Muscle of leg (tissue), 11 donors: Measurements from ENCODE around the gene AOC1. TPM values are rescaled to one million over a fixed set of nuclear protein-coding genes. Genes with fewer than 3 reads are reported as not detected.
A peak's percentile ranks its signal among the peaks of the same experiment; 100 is the strongest.

Source experiments
- DNase-seq: peaks from one replicate; pipeline ENCODE4 v3.0.0; 2013
- H3K27ac ChIP-seq: one replicate; pipeline ENCODE4 v1.5.1; 2013; ENCODE audit warnings: mild to moderate bottlenecking, low read length, control low read depth
- H3K27me3 ChIP-seq: one replicate; pipeline ENCODE4 v1.6.1; 2013; ENCODE audit warnings: low read length; ENCODE audit not compliant: control insufficient read depth, insufficient read depth
- H3K36me3 ChIP-seq: one replicate; pipeline ENCODE4 v1.6.1; 2013; ENCODE audit warnings: low read length; ENCODE audit not compliant: control insufficient read depth, insufficient read depth
- H3K4me1 ChIP-seq: one replicate; pipeline ENCODE4 v1.6.1; 2013; ENCODE audit warnings: low read length; ENCODE audit not compliant: control insufficient read depth, insufficient read depth
- H3K4me3 ChIP-seq: one replicate; pipeline ENCODE4 v1.5.1; 2013; ENCODE audit warnings: low read length, control low read depth
- H3K9me3 ChIP-seq: replicated peaks from 2 replicates; pipeline ENCODE4 v1.6.1; 2013; ENCODE audit warnings: low read depth, low read length; ENCODE audit not compliant: control insufficient read depth
- WGBS: methylation state at CpG from one replicate; pipeline ENCODE4 v1.1.5; 2013; ENCODE audit warnings: missing lambda C conversion rate; ENCODE audit not compliant: insufficient coverage; 5-methylcytosine and 5-hydroxymethylcytosine counted together
- polyA plus RNA-seq, 8 donors: library from polyadenylated mRNA; unstranded; fragments of 120-200 nt; gene quantifications; one replicate each; pipeline versions ENCODE4 v1.2.1 to v1.2.3, GENCODE V29; 2013; ENCODE audit warnings: inconsistent platforms in 1 of 8, low replicate concordance in 1 of 8; ENCODE audit not compliant: insufficient read length in 8 of 8, insufficient read depth in 1 of 8
- total RNA-seq: library from RNA; stranded (reverse); fragments of 120-200 nt; gene quantifications from one replicate; pipeline ENCODE4 v1.2.4, GENCODE V29; 2013

AOC1 gene
- total and polyA plus RNA-seq, 9 donors, result 0.04 to 6.1 (median 0.21) TPM; not detected in 3

GRCh38 chr7:150831851-150832250 is 20.5 kb upstream of the AOC1 start:
- peak; percentile 21 for DNase-seq
- no peaks in the 10 kb centered on the region for H3K27me3 ChIP-seq
- no CpG with 5 or more reads among the region's 1 CpG for WGBS

GRCh38 chr7:150835019-150835418 is 17.3 kb upstream of the AOC1 start:
- Histone ChIP-seq H3K27ac (no peak overlapping the region), H3K4me1 (no peaks in the 10 kb centered on the region), H3K36me3 (no peaks in the 10 kb centered on the region), H3K27me3 (no peaks in the 10 kb centered on the region), H3K9me3 (no peaks in the 10 kb centered on the region), H3K4me3 (no peak overlapping the region)
- DNase-seq, result no peak
- WGBS, result no CpG with 5 or more reads among the region's 1 CpG

More at GRCh38 chr7:150831851-150832250, 20.5 kb upstream of the AOC1 start:
- Histone ChIP-seq H3K27ac (no peak overlapping the region), H3K9me3 (no peaks in the 10 kb centered on the region), H3K4me1 (no peaks in the 10 kb centered on the region), H3K36me3 (no peaks in the 10 kb centered on the region), H3K4me3 (no peak overlapping the region)

- no peaks in the 10 kb centered on the region for H3K4me1 ChIP-seq
- no peak overlapping the region for H3K4me3 ChIP-seq
- no peak for DNase-seq
- H3K27me3 ChIP-seq, result no peaks in the 10 kb centered on the region
- WGBS, result 89% methylated on average over 3 of the region's 6 CpGs
- H3K27ac ChIP-seq, result no peak overlapping the region
- H3K9me3 ChIP-seq, result no peaks in the 10 kb centered on the region
- H3K36me3 ChIP-seq, result no peaks in the 10 kb centered on the region
Measured at GRCh38 chr7:150835702-150836280, 16.5 kb upstream of the AOC1 start.

GRCh38 chr7:150838965-150839650 is 13.2 kb upstream of the AOC1 start:
- Histone ChIP-seq H3K4me1 (no peaks in the 10 kb centered on the region), H3K36me3 (no peaks in the 10 kb centered on the region), H3K27ac (no peak overlapping the region), H3K9me3 (no peaks in the 10 kb centered on the region), H3K4me3 (no peak overlapping the region), H3K27me3 (no peaks in the 10 kb centered on the region)
- no peak for DNase-seq
- WGBS, result 77% methylated on average over 5 of the region's 7 CpGs

GRCh38 chr7:150842018-150842417 is 10.3 kb upstream of the AOC1 start:
- H3K9me3 ChIP-seq, result no peaks in the 10 kb centered on the region
- no peak for DNase-seq
- H3K4me1 ChIP-seq, result peaks cover 21% of the 10 kb centered on the region
- H3K27ac ChIP-seq, result no peak overlapping the region
- H3K4me3 ChIP-seq, result no peak overlapping the region
- H3K27me3 ChIP-seq, result no peaks in the 10 kb centered on the region
- 85% methylated on average over 3 of the region's 3 CpGs for WGBS
- H3K36me3 ChIP-seq, result no peaks in the 10 kb centered on the region

GRCh38 chr7:150842716-150843115 is 9.6 kb upstream of the AOC1 start:
- 66% methylated on average over 3 of the region's 4 CpGs for WGBS
- Histone ChIP-seq H3K27ac (no peak overlapping the region), H3K27me3 (no peaks in the 10 kb centered on the region), H3K4me3 (no peak overlapping the region), H3K36me3 (no peaks in the 10 kb centered on the region), H3K4me1 (peaks cover 22% of the 10 kb centered on the region), H3K9me3 (no peaks in the 10 kb centered on the region)
- no peak for DNase-seq

DNA sequence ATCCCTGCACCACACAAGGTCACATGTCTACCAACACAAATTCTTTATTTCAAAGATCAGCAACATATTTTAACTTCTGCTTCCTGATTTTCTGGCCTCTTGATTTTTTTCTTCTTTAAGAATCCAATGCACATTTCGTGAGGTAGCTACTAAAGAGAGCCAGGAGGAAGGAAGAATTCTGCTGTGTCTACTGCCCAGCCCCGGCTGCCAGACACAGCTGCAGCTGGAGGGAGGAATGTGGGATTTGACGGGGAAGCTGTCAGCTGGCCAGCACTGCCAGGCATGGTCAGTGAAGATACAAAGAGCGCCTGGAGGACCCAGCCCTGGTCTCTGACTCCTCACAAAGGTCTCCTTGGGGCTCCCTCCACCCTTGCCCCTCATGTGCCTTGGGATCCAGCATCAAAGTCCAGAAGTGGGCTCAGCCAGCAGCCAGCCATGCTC is 6.9 kb upstream of the AOC1 start:
- Histone ChIP-seq H3K27ac (peak overlapping the region; percentile 29), H3K9me3 (no peaks in the 10 kb centered on the region), H3K4me3 (no peak overlapping the region), H3K27me3 (no peaks in the 10 kb centered on the region), H3K4me1 (peaks cover 22% of the 10 kb centered on the region), H3K36me3 (no peaks in the 10 kb centered on the region)
- DNase-seq, result peak; percentile 79
- WGBS, result 25% methylated on average over 2 of the region's 4 CpGs

DNA sequence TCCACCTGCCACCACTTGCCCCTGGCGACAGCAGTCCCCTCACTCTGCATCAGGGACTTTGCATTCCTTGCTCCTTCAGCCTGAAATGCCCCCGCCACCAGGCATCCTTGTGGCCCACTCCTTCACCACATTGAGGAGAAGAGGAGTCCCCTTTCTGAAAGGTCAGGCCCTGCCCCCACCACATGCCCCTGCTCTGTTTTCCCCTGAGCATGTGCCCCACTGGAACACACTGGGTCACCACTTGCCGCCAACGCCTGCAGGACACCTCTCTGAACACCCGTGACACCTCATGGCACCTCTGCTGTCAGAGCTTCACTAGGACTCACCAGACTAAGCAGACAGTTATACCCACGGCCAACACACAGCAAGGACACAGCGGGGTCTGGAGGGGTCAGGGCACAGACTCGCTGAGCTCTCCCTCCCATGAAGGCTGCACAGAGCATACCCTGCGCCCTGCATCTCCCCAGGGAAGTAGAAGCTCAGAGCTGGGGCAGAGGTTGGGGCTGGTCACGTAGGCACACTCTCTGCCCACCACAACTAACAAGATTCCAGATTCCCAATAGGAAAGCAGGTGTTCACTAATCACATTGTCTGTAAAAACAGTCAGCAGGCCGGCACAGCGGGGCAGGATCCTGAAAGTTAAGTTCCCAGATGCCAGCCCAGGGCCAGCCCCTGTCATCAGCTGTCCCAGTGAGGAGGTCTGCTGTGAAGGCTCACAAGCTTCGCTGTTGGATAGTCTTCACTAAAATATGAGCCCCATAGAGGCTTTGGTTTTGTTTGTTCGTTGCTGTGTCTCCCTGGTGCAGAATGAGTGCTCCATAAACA is 5.8 kb upstream of the AOC1 start:
- Histone ChIP-seq H3K4me3 (no peak overlapping the region), H3K27ac (no peak overlapping the region), H3K36me3 (no peaks in the 10 kb centered on the region), H3K27me3 (no peaks in the 10 kb centered on the region), H3K4me1 (peaks cover 22% of the 10 kb centered on the region), H3K9me3 (no peaks in the 10 kb centered on the region)
- no peak for DNase-seq
- WGBS, result 76% methylated on average over 8 of the region's 14 CpGs

- Histone ChIP-seq H3K36me3 (no peaks in the 10 kb centered on the region), H3K27ac (no peak overlapping the region), H3K9me3 (no peaks in the 10 kb centered on the region), H3K27me3 (no peaks in the 10 kb centered on the region), H3K4me1 (peaks cover 25% of the 10 kb centered on the region), H3K4me3 (no peak overlapping the region)
- WGBS, result 93% methylated on average over 3 of the region's 5 CpGs
- DNase-seq, result no peak
Measured at GRCh38 chr7:150847536-150847935, 4.8 kb upstream of the AOC1 start.

GRCh38 chr7:150848111-150848510 is 4.2 kb upstream of the AOC1 start:
- Histone ChIP-seq H3K27ac (no peak overlapping the region), H3K27me3 (no peaks in the 10 kb centered on the region), H3K4me1 (peaks cover 25% of the 10 kb centered on the region), H3K36me3 (no peaks in the 10 kb centered on the region), H3K9me3 (no peaks in the 10 kb centered on the region), H3K4me3 (no peak overlapping the region)
- DNase-seq, result no peak
- WGBS, result 87% methylated on average over 4 of the region's 8 CpGs
